Activated naive CD4-positive, alpha-beta T cell treated with anti-CD3 and anti-CD28 coated beads, Interleukin-2, amount 50 U/mL, for 72 hours (primary cell): ENCODE data around the gene THEM5. TPM values are rescaled to one million over a fixed set of nuclear protein-coding genes. Genes with fewer than 3 reads are reported as not detected.

Source experiments
- ATAC-seq, 2 donors: fragments of 150-1000 bp; cut with Tn5 transposase; 2 replicates each; pipeline ENCODE4 v1.10.0; 2021; ENCODE audit warnings: mild to moderate bottlenecking in 2 of 2, moderate library complexity in 2 of 2
- DNase-seq, 2 donors: peaks; one replicate each; pipeline ENCODE4 v3.0.0; 2021 to 2022; ENCODE audit warnings: low spot score in 2 of 2
- H3K27ac Mint-ChIP-seq, 2 donors: one replicate each; pipeline ENCODE4 v1.8.0; 2022; ENCODE audit warnings: mild to moderate bottlenecking in 2 of 2, mixed read lengths in 2 of 2
- H3K36me3 Mint-ChIP-seq, 2 donors: one replicate each; pipeline ENCODE4 v1.8.0; 2022; ENCODE audit warnings: mixed read lengths in 2 of 2
- H3K9me3 Mint-ChIP-seq, 2 donors: one replicate each; pipeline ENCODE4 v1.8.0; 2022; ENCODE audit warnings: mixed read lengths in 2 of 2
- total RNA-seq, 2 donors: library from RNA; stranded (reverse); gene quantifications; one replicate each; pipeline ENCODE4 v1.2.3, GENCODE V29; 2022

THEM5 gene
- total RNA-seq, 2 donors from 2014 or later, result not detected

DNA sequence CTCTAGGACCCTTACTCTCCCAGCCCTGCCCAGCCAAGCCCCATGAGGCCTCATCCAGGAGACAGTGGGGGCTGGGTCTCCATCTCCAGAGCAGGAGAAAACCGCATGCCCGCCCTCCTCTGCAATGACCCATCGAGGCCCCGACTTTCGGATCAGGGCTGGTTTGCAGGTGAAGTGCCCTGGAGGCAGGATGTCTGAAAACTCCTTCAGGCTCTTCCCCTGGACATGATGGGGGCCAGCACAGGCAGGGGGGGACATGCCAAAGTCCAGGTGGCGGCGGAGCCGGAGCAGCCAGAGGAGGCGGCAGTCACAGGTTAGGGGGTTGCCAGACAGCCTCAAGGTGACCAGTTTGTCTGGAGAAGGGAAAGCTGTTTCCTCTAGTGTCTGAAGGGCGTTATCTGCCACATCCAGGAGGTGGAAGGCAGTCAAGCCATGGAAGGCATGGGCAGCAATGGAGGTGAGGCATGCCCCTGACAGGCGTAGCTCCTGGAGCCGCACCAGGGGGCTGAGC, 52.1 kb downstream of the THEM5 start:
- no peaks in the 10 kb centered on the region for H3K9me3 Mint-ChIP-seq

GRCh38 chr1:151800830-151801229, 52.7 kb downstream of the THEM5 start:
- no peaks in the 10 kb centered on the region for H3K36me3 Mint-ChIP-seq
- DNase-seq (no peak), ATAC-seq (no peak)
- no peaks in the 10 kb centered on the region for H3K9me3 Mint-ChIP-seq
- no peak overlapping the region for H3K27ac Mint-ChIP-seq

More for the DNA sequence above, 52.1 kb downstream of the THEM5 start:
- no peak for ATAC-seq
- no peak for DNase-seq
- Mint-ChIP-seq H3K27ac (no peak overlapping the region), H3K36me3 (no peaks in the 10 kb centered on the region)

DNA sequence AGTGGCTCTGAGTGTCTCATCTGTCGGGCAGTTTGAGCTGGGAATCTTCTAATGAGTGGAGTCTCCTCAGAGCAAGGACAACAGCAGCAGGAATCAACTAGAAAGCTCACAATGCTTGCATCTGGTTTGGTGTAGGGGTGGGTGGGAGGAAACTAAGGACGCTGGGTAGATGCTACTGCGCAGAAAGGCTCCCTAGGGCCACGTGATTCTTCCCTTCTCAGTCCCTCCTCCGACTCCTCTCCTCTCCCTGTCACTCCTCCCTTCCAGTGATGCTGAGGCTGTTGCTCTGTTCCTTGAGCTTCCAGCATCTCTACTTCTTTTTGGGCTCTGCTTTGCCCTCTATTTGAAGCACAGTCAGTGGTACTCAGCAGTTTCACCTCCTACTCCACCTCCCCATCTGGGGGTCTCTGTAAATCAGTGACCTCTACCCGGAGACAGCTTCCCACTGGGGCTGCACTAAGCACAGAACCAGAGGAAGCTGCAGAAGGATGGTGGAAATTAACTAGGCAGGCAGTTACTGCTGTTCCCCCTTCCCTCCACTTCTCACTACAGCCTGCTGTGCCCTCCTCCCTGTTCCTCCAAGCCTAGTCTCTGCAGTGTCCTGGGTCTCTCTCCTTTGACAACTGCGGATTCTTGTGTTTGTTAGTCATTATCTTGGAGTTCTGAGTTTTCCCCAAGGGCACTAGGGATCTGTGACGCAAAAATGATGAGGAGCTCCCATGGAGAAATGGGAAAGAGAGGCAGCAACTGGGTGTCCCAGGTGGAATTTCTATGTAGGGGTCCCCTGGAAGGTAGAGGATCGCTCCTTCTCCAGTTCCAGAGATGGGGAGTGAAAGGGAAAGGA, 54.1 kb downstream of the THEM5 start:
- H3K9me3 Mint-ChIP-seq, result no peaks in the 10 kb centered on the region
- H3K27ac Mint-ChIP-seq, result no peak overlapping the region
- DNase-seq, result no peak
- ATAC-seq, result no peak
- no peaks in the 10 kb centered on the region for H3K36me3 Mint-ChIP-seq

GRCh38 chr1:151798571-151798970, 54.9 kb downstream of the THEM5 start:
- no peak for DNase-seq
- no peak for ATAC-seq
- Mint-ChIP-seq H3K27ac (no peak overlapping the region), H3K36me3 (no peaks in the 10 kb centered on the region), H3K9me3 (no peaks in the 10 kb centered on the region)

Other genes starting within 250 kb of the THEM5 start
- gene SNX27, start 241.7 kb downstream of the THEM5 start, total RNA-seq, result 10 to 100 TPM; 24.3 to 34.4 TPM
- not detected for gene CELF3, start 136.9 kb downstream of the THEM5 start, total RNA-seq
- not detected for gene RIIAD1, start 132.2 kb downstream of the THEM5 start, total RNA-seq
- gene MRPL9, start 90.2 kb downstream of the THEM5 start, total RNA-seq, result 100 to 1,000 TPM; 114 to 143 TPM
- 10 to 100 TPM; 25.1 to 30.7 TPM for gene TDRKH, start 63.2 kb downstream of the THEM5 start, total RNA-seq
- under 1 TPM in 1 of 2 donors, not detected in 1; 0.72 TPM for gene LINGO4, start 48.3 kb downstream of the THEM5 start, total RNA-seq
- gene RORC, start 21.9 kb downstream of the THEM5 start, total RNA-seq, result 10 to 100 TPM in 1 of 2 donors, 1 to 10 TPM in 1; 1.4 to 11.3 TPM
- gene C2CD4D, start 13.9 kb downstream of the THEM5 start, total RNA-seq, result 1 to 10 TPM; 1.6 to 2.3 TPM
- gene THEM4, start 55.8 kb upstream of the THEM5 start, total RNA-seq, result 10 to 100 TPM; 20.4 to 27.4 TPM
- gene S100A10, start 140.1 kb upstream of the THEM5 start, total RNA-seq, result 100 to 1,000 TPM in 1 of 2 donors, 10 to 100 TPM in 1; 49.2 to 290 TPM
- 100 to 1,000 TPM; 197 to 272 TPM for gene S100A11, start 183.3 kb upstream of the THEM5 start, total RNA-seq
- not detected for gene TCHHL1, start 235.4 kb upstream of the THEM5 start, total RNA-seq